GM21723 (cell line): ENCODE results near the gene SRP14.
"Not testable (repeated sequence)": the region's sequence is repeated elsewhere in the genome, so short reads cannot be mapped to it uniquely, and the experiment has no call there.

Experiments
- ATAC-seq: cut with Tn5 transposase; IDR thresholded peaks from one replicate; pipeline ENCODE4 v1.9.1; 2021; ENCODE audit warnings: mild to moderate bottlenecking, moderate library complexity; ENCODE audit not compliant: unreplicated experiment

The SRP14 gene

GRCh38 chr15:40032125-40032839 lies 6.7 kb downstream of the SRP14 start:
- ATAC-seq = no peak

- ATAC-seq = no peak
These were observed 7.7 kb downstream of the SRP14 start for GRCh38 chr15:40031300-40031699.

- ATAC-seq = no peak
These were observed 8.7 kb downstream of the SRP14 start for GRCh38 chr15:40029979-40030893.

GRCh38 chr15:40028853-40029252 lies 10.1 kb downstream of the SRP14 start:
- no peak for ATAC-seq

DNA sequence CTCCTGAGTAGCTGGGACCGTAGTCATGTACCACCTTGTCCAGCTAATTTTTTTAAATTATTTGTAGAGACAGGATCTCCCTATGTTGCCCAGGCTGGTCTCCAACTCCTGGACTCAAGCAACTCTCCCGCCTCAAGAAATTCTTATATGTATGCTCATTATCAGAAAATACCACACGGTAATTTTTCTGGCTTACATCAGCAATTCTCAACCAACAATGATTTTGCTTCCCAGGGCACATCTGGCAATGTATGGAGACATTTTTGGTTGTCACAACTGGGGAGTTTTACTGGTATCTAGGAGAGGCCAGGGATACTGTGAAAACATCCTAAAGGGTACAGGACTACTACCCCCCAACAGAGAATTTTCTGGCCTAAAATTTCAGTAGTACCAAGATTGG lies 10.8 kb downstream of the SRP14 start:
- ATAC-seq = no peak

DNA sequence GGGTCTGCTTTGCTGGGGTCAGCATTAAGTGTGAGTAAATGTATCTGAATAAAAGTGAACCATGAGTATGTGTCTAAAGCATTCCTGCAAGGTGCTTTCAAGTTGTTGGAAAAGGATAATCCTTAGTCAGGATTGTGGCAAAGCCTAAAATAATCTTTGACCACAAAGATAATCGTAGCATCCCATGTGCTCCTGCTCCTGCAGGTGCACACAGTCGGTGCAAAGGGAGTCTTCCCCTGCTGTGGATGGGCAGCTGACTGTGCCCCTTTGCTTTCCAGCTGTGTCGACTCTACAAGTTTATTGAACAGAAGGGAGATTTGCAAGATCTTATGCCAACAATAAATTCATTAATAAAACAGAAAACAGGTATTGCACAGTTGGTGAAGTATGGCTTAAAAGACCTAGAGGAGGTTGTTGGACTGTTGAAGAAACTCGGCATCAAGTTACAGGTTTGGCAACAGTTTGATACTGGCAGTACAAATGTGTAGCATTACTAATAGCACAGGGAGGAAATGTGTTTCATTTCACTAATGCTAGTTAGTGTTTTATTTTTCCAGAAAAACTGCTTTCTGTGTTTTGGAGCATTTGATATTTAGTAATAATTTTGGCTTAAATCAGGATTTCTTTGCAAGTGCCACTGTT lies 22.6 kb downstream of the SRP14 start:
- ATAC-seq = no peak

- ATAC-seq = no peak
These were observed 24.6 kb downstream of the SRP14 start for GRCh38 chr15:40014390-40014789.

GRCh38 chr15:40013372-40013771 lies 25.6 kb downstream of the SRP14 start:
- ATAC-seq = not testable (repeated sequence)

- no peak for ATAC-seq
These were observed 27.7 kb downstream of the SRP14 start for GRCh38 chr15:40011303-40011702.

GRCh38 chr15:40010686-40011085 lies 28.3 kb downstream of the SRP14 start:
- ATAC-seq = no peak

GRCh38 chr15:40008061-40008765 lies 30.8 kb downstream of the SRP14 start:
- no peak for ATAC-seq

- no peak for ATAC-seq
These were observed 32.3 kb downstream of the SRP14 start for GRCh38 chr15:40006646-40007045.

GRCh38 chr15:40006003-40006402 lies 33.0 kb downstream of the SRP14 start:
- ATAC-seq = no peak

DNA sequence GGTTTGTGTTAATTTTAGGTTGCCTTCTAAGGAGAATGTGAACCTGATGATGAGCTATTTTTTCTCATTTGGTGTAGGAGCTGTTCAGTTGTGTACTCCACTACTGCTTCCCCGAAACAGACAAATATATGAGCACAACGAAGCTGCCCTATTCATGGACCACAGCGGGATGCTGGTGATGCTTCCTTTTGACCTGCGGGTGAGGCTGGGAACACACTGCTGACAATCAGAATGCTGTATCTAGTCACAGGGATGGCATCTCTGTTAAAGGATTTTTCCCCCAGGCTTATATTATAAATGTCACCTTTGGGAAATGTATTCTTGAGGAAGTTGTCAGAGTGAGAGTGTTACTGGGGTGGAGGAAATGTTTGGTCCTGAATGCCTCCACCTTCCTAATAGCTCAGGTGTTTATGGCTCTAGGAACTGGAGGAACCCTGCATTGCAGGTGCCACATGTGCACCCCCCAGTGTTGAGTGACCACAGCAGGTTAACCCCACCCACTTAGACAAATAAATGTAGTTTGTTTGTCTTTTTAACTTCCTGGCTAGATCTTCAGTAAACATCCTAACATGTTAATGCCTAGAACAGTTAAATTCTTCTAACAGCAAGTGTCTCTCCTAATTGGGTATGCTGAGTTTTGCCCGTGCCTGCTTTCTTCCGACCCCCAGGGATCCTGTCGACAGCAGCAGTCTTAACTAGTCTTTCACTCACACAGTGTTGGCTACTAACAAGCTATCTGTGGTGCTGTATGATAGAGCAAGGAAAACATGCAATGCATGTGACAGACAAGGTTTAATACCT lies 35.7 kb downstream of the SRP14 start:
- ATAC-seq = no peak

GRCh38 chr15:40002295-40002694 lies 36.7 kb downstream of the SRP14 start:
- ATAC-seq = no peak

DNA sequence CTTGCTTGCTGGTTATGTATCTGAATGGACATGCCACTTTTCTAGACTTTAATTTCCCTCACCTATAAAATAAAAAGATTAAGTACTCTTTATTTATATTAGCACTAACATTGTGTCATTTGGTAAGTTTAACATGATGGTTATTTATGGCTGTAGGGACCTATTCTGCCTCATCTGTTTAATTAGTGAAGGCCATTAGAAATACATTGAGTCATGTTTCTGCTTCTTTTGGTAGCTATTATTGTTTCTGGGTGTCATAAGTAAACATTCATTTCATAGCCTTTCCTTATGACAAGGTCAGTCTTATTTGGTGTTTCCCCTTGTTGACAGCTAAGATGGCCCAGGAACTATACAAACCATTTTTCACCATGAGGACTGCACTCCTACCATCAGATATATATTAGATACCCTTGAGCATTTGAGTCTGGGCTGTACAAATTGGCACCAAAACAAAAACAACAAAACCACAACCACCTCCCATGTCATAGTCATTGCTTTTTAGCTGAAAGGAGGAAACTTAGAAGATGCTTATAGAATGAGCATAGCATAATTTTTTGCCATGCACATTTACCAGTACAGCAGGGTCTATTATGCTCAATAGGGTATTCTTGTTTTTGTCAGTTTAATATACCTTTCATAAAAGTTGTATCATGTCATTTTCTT lies 39.3 kb downstream of the SRP14 start:
- ATAC-seq = no peak

GRCh38 chr15:39998511-39999077 lies 40.4 kb downstream of the SRP14 start:
- ATAC-seq = no peak

DNA sequence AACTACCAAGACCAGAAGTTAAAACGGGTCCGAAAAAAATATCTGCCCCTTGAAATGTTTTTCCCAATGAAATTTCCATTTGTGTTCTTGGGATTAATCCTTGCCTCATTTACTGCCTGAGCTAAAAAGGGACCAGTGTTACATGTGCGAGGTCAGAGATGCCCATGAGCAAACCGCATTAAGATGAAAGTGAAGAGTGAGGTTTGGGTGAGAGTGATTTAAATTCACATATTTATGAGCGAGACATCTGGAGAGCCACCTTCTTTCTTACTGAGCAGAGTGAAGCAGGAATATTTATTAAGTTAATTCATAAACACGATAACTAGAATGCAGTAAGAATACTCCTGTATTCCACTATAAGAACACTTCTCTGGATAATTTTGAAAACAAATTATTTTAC lies 41.3 kb downstream of the SRP14 start:
- no peak for ATAC-seq

GRCh38 chr15:39997031-39997430 lies 42.0 kb downstream of the SRP14 start:
- no peak for ATAC-seq
